ENCODE results near the gene GPR78.

The GPR78 gene

GRCh38 chr4:8568068-8568668 lies 12.0 kb upstream of the GPR78 start:
- Histone ChIP-seq H3K4me1 (ENCODE audit: control insufficient read depth, insufficient read depth, low read length) (no peaks in the 10 kb centered on the region), H3K36me3 (ENCODE audit: control insufficient read depth in 2 of 2, insufficient read depth in 1 of 2, low read length in 2 of 2) (no peaks in the 10 kb centered on the region), H3K4me3 (ENCODE audit: low read depth, low read length) (no peak overlapping the region), H3K27ac (ENCODE audit: extremely low read depth, low read depth, low read length) (no peak overlapping the region), H3K9me3 (ENCODE audit: control insufficient read depth, insufficient read depth, low read depth, low read length) (no peaks in the 10 kb centered on the region)
- CTCF ChIA-PET, result interaction anchor here (0.6 to 1.4 kb wide), 3 partner anchors 12 to 39 kb away, joined by 3 to 4 read pairs (median 3); no protein-coding TSS in a partner anchor
- POLR2A ChIA-PET, result no interaction called here
- no peak for TF ChIP-seq ZNF776 (tag by site-specific recombination; IDR thresholded peaks at IDR 0.05; ENCODE audit: borderline replicate concordance)
- no peak for TF ChIP-seq ZNF837 (tag by site-specific recombination; IDR thresholded peaks at IDR 0.05)
- TF ChIP-seq ZNF302 (tag by site-specific recombination; IDR thresholded peaks at IDR 0.05; ENCODE audit: low read depth), result no peak
- TF ChIP-seq IKZF3 (tag by site-specific recombination; IDR thresholded peaks at IDR 0.05), result no peak
- no peak for TF ChIP-seq ZBTB6 (tag by site-specific recombination; IDR thresholded peaks at IDR 0.05)
- TF ChIP-seq ZNF777 (tag by site-specific recombination; IDR thresholded peaks at IDR 0.05; ENCODE audit: borderline replicate concordance), result no peak
- TF ChIP-seq KLF7 (tag by site-specific recombination; IDR thresholded peaks at IDR 0.05; ENCODE audit: borderline replicate concordance), result no peak
- TF ChIP-seq ZNF16 (tag by site-specific recombination; IDR thresholded peaks at IDR 0.05; ENCODE audit: low read depth), result no peak
- no peak for TF ChIP-seq ZNF639 (tag by site-specific recombination; IDR thresholded peaks at IDR 0.05)
- no peak for TF ChIP-seq ZNF391 (tag by site-specific recombination; IDR thresholded peaks at IDR 0.05; ENCODE audit: borderline replicate concordance, low read depth)
- TF ChIP-seq TRIM28 (IDR thresholded peaks at IDR 0.05; ENCODE audit: borderline replicate concordance, low read length), result no peak
- no peak for TF ChIP-seq PRDM1 (tag by site-specific recombination; IDR thresholded peaks at IDR 0.05)
- no peak for TF ChIP-seq ZNF529 (tag by site-specific recombination; IDR thresholded peaks at IDR 0.05; ENCODE audit: insufficient replicate concordance)
- TF ChIP-seq ZNF23 (tag by site-specific recombination; IDR thresholded peaks at IDR 0.05; ENCODE audit: borderline replicate concordance), result no peak
- TF ChIP-seq ZFHX2 (tag by site-specific recombination; conservative IDR thresholded peaks at IDR 0.05), result no peak
- TF ChIP-seq SCRT2 (tag by site-specific recombination; IDR thresholded peaks at IDR 0.05), result no peak
- TF ChIP-seq, protein P1, sequence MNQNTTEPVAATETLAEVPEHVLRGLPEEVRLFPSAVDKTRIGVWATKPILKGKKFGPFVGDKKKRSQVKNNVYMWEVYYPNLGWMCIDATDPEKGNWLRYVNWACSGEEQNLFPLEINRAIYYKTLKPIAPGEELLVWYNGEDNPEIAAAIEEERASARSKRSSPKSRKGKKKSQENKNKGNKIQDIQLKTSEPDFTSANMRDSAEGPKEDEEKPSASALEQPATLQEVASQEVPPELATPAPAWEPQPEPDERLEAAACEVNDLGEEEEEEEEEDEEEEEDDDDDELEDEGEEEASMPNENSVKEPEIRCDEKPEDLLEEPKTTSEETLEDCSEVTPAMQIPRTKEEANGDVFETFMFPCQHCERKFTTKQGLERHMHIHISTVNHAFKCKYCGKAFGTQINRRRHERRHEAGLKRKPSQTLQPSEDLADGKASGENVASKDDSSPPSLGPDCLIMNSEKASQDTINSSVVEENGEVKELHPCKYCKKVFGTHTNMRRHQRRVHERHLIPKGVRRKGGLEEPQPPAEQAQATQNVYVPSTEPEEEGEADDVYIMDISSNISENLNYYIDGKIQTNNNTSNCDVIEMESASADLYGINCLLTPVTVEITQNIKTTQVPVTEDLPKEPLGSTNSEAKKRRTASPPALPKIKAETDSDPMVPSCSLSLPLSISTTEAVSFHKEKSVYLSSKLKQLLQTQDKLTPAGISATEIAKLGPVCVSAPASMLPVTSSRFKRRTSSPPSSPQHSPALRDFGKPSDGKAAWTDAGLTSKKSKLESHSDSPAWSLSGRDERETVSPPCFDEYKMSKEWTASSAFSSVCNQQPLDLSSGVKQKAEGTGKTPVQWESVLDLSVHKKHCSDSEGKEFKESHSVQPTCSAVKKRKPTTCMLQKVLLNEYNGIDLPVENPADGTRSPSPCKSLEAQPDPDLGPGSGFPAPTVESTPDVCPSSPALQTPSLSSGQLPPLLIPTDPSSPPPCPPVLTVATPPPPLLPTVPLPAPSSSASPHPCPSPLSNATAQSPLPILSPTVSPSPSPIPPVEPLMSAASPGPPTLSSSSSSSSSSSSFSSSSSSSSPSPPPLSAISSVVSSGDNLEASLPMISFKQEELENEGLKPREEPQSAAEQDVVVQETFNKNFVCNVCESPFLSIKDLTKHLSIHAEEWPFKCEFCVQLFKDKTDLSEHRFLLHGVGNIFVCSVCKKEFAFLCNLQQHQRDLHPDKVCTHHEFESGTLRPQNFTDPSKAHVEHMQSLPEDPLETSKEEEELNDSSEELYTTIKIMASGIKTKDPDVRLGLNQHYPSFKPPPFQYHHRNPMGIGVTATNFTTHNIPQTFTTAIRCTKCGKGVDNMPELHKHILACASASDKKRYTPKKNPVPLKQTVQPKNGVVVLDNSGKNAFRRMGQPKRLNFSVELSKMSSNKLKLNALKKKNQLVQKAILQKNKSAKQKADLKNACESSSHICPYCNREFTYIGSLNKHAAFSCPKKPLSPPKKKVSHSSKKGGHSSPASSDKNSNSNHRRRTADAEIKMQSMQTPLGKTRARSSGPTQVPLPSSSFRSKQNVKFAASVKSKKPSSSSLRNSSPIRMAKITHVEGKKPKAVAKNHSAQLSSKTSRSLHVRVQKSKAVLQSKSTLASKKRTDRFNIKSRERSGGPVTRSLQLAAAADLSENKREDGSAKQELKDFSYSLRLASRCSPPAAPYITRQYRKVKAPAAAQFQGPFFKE (tag by site-specific recombination; IDR thresholded peaks at IDR 0.05; ENCODE audit: borderline replicate concordance), result no peak
- TF ChIP-seq ZNF138 (tag by site-specific recombination; IDR thresholded peaks at IDR 0.05; ENCODE audit: borderline replicate concordance), result no peak
- no peak for TF ChIP-seq ZNF571 (tag by site-specific recombination; IDR thresholded peaks at IDR 0.05)
- TF ChIP-seq ZNF140 (tag by site-specific recombination; IDR thresholded peaks at IDR 0.05), result no peak

All from HEK293 (cell line).